HepG2 (cell line): ENCODE measurements around the gene HSD11B1L. TPM values are rescaled to one million over a fixed set of nuclear protein-coding genes. Genes with fewer than 3 reads are reported as not detected.

Source experiments
- BHLHE40 ChIP-seq: IDR thresholded peaks from 2 replicates; pipeline ENCODE4 v1.6.1; 2011; ENCODE audit warnings: low read length, improper control_type of control experiment
- DR1 ChIP-seq: sonication (generic); formaldehyde crosslinking; IDR thresholded peaks from 2 replicates; pipeline ENCODE4 v1.8.0; 2021; ENCODE audit warnings: mild to moderate bottlenecking, missing genetic modification reagents, inconsistent platforms
- EP300 ChIP-seq, 3 experiments: sonication (generic) in 1 of 3; formaldehyde crosslinking in 1 of 3; IDR thresholded peaks; 2 replicates each; pipeline versions ENCODE4 v1.5.1 to v1.6.1; 2011 to 2020; ENCODE audit warnings: low read depth in 2 of 3, low read length in 2 of 3, borderline replicate concordance in 1 of 3, improper control_type of control experiment in 1 of 3, mild to moderate bottlenecking in 1 of 3, missing genetic modification reagents in 1 of 3, moderate library complexity in 1 of 3
- HOXA7 ChIP-seq: sonication (generic); formaldehyde crosslinking; IDR thresholded peaks from 2 replicates; pipeline ENCODE4 v1.8.1; 2022; ENCODE audit warnings: mild to moderate bottlenecking, missing genetic modification reagents, moderate library complexity
- KAT2B ChIP-seq: fragments of 150-350 bp; IDR thresholded peaks from 2 replicates; pipeline ENCODE4 v1.6.1; 2014; ENCODE audit warnings: low read depth, low read length, borderline replicate concordance
- KDM5B ChIP-seq: sonication (generic); formaldehyde crosslinking; IDR thresholded peaks from 2 replicates; pipeline ENCODE4 v1.4.0; 2020; ENCODE audit warnings: missing genetic modification reagents, mild to moderate bottlenecking, borderline replicate concordance
- KMT2A ChIP-seq: sonication (generic); formaldehyde crosslinking; IDR thresholded peaks from 2 replicates; pipeline ENCODE4 v1.4.0; 2020; ENCODE audit warnings: missing genetic modification reagents
- MTF1 ChIP-seq: sonication (generic); formaldehyde crosslinking; IDR thresholded peaks from 2 replicates; pipeline ENCODE4 v1.5.0; 2020; ENCODE audit warnings: missing genetic modification reagents
- NPAS2 ChIP-seq: sonication (generic); formaldehyde crosslinking; IDR thresholded peaks from 2 replicates; pipeline ENCODE4 v1.8.0; 2022; ENCODE audit warnings: mild to moderate bottlenecking, missing genetic modification reagents, borderline replicate concordance
- RAD51 ChIP-seq: fragments of 450-650 bp; IDR thresholded peaks from 2 replicates; pipeline ENCODE4 v1.6.1; 2016; ENCODE audit warnings: borderline replicate concordance
- SATB2 ChIP-seq: sonication (generic); formaldehyde crosslinking; IDR thresholded peaks from 2 replicates; pipeline ENCODE4 v1.5.0; 2020; ENCODE audit warnings: missing genetic modification reagents
- SP4 ChIP-seq: sonication (generic); formaldehyde crosslinking; IDR thresholded peaks from 2 replicates; pipeline ENCODE4 v1.8.1; 2023; ENCODE audit warnings: mild to moderate bottlenecking, missing genetic modification reagents
- ZNF253 ChIP-seq: sonication (generic); formaldehyde crosslinking; IDR thresholded peaks from 2 replicates; pipeline ENCODE4 v1.8.0; 2022; ENCODE audit warnings: mild to moderate bottlenecking, missing genetic modification reagents, borderline replicate concordance
- ZNF343 ChIP-seq: sonication (generic); formaldehyde crosslinking; IDR thresholded peaks from 2 replicates; pipeline ENCODE4 v1.4.0; 2020; ENCODE audit warnings: mild to moderate bottlenecking, missing genetic modification reagents
- ZNF563 ChIP-seq: sonication (generic); formaldehyde crosslinking; IDR thresholded peaks from 2 replicates; pipeline ENCODE4 v1.8.0; 2022; ENCODE audit warnings: mild to moderate bottlenecking, moderate library complexity, missing genetic modification reagents
- polyA plus RNA-seq, 8 experiments: library from polyadenylated mRNA; depleted of rRNA in 3 of 8; stranded (reverse) in 7 of 8; unstranded in 1 of 8; fragments of >200 nt; fragmentation: Illumina TruSeq in 4 of 8; extraction: Trizol in 4 of 8; gene quantifications; 2 replicates each; pipeline versions ENCODE4 v1.2.1 to v1.2.3, GENCODE V29; 2011 to 2016; ENCODE audit warnings: low read depth in 4 of 8, missing spikeins in 1 of 8, mixed read lengths in 1 of 8; ENCODE audit not compliant: insufficient read depth in 1 of 8
- total RNA-seq, 5 experiments: library from RNA; depleted of rRNA; stranded (reverse); fragments of >200 nt; fragmentation: Illumina TruSeq; extraction: Trizol; gene quantifications; 2 replicates each; pipeline ENCODE4 v1.2.3, GENCODE V29; 2016; ENCODE audit warnings: low read depth in 1 of 5
- TF ChIP-seq, protein P1 (sequence below): sonication (generic); formaldehyde crosslinking; IDR thresholded peaks from 2 replicates; pipeline ENCODE4 v1.5.1; 2020; ENCODE audit warnings: mild to moderate bottlenecking, moderate library complexity, missing genetic modification reagents
- TF ChIP-seq, protein P2 (sequence below): sonication (generic); formaldehyde crosslinking; IDR thresholded peaks from 2 replicates; pipeline ENCODE4 v1.8.0; 2023; ENCODE audit warnings: mild to moderate bottlenecking, missing genetic modification reagents
- TF ChIP-seq, protein P3 (sequence below): IDR thresholded peaks from 2 replicates; pipeline ENCODE4 v1.6.1; 2018; ENCODE audit warnings: missing genetic modification reagents, mild to moderate bottlenecking, missing compliant biosample characterization
- TF ChIP-seq, protein P4 (sequence below): sonication (generic); formaldehyde crosslinking; IDR thresholded peaks from 2 replicates; pipeline ENCODE4 v1.8.1; 2023; ENCODE audit warnings: mild to moderate bottlenecking, missing genetic modification reagents
- TF ChIP-seq, protein P5 (sequence below): sonication (generic); formaldehyde crosslinking; IDR thresholded peaks from 2 replicates; pipeline ENCODE4 v1.4.0; 2020; ENCODE audit warnings: missing genetic modification reagents, mild to moderate bottlenecking, borderline replicate concordance

Gene HSD11B1L
- total and polyA plus RNA-seq, 2 of the 13 experiments (the other 11 are each of a cell fraction or from before 2014, with no cell fraction given) = 2.8 to 3.9 TPM

DNA sequence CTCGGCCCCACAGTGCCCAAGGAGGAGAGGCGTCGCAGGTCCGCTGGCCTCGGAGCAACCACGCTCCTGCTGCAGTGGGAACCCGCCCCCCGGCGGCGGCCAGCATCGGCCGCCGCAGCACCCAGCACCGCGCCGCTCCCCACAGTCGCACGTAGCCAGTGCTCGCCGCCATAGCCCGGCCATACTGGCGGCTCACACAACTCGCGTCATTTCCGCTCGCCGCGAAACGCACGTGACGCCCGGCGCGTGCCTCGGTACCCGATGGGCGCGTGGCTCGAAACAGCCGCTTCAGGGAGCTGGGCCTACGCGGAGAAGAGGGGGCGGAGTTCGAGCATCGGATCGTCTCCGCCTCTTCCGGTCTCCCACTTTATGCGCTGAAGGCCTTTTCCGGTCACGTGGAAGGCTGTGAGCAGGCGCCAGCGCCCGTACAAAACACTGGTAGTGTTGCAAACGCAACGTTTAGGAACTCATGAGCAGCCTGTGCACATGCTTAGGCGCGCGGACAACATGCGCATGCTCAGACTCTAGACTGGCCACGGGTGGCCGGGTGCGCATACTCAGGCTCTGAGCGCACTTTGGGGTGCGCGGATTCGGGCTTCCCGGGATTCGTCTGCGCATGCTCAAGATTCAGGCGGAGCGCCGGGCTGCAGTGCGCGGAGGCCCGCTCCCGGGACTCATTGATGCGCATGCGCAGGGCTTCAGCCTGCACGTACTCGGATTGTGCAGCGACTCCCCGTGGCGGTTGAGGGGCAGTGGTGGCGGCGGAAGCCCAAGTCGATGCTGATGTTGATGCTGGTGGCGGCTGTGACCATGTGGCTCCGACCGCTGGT lies 39.3 kb downstream of the HSD11B1L start, which contains the start of the genes CATSPERD and LONP1 (continued):
- TF ChIP-seq SP4 (CRISPR knock-in tag) (peak; percentile 92), RAD51 (peak; percentile 93), MTF1 (CRISPR knock-in tag) (no peak), EP300 (IDR thresholded peaks at IDR 0.05; ENCODE audit: low read depth in 2 of 2, low read length in 2 of 2) (no peak), EP300 (CRISPR knock-in tag; IDR thresholded peaks at IDR 0.05; ENCODE audit: borderline replicate concordance) (peak; percentile 57; the same call in 1 of the 2 replicates), SATB2 (no peak), DR1 (CRISPR knock-in tag) (peak; percentile 94), ZNF343 (CRISPR knock-in tag) (peak; percentile 75; the same call in 1 of the 2 replicates), KAT2B (no peak), HOXA7 (CRISPR knock-in tag) (0 out of 2 replicates have a peak, but pooled peaks have one; percentile 50), KMT2A (CRISPR knock-in tag) (0 out of 2 replicates have a peak, but pooled peaks have one; percentile 47), KDM5B (CRISPR knock-in tag) (peak; percentile 85; the same call in 1 of the 2 replicates), ZNF563 (CRISPR knock-in tag) (peak; percentile 78), NPAS2 (peak; percentile 24; the same call in 1 of the 2 replicates), BHLHE40 (peak; percentile 100), ZNF253 (CRISPR knock-in tag) (no peak)
- TF ChIP-seq, protein P1, sequence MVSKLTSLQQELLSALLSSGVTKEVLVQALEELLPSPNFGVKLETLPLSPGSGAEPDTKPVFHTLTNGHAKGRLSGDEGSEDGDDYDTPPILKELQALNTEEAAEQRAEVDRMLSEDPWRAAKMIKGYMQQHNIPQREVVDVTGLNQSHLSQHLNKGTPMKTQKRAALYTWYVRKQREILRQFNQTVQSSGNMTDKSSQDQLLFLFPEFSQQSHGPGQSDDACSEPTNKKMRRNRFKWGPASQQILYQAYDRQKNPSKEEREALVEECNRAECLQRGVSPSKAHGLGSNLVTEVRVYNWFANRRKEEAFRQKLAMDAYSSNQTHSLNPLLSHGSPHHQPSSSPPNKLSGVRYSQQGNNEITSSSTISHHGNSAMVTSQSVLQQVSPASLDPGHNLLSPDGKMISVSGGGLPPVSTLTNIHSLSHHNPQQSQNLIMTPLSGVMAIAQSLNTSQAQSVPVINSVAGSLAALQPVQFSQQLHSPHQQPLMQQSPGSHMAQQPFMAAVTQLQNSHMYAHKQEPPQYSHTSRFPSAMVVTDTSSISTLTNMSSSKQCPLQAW = peak; percentile 81; the same call in 1 of the 2 replicates
- TF ChIP-seq, protein P2, sequence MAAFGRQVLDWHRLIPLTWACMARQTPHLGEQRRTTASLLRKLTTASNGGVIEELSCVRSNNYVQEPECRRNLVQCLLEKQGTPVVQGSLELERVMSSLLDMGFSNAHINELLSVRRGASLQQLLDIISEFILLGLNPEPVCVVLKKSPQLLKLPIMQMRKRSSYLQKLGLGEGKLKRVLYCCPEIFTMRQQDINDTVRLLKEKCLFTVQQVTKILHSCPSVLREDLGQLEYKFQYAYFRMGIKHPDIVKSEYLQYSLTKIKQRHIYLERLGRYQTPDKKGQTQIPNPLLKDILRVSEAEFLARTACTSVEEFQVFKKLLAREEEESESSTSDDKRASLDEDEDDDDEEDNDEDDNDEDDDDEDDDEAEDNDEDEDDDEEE (CRISPR knock-in tag) = peak; percentile 60; the same call in 1 of the 2 replicates
- TF ChIP-seq, protein P3, sequence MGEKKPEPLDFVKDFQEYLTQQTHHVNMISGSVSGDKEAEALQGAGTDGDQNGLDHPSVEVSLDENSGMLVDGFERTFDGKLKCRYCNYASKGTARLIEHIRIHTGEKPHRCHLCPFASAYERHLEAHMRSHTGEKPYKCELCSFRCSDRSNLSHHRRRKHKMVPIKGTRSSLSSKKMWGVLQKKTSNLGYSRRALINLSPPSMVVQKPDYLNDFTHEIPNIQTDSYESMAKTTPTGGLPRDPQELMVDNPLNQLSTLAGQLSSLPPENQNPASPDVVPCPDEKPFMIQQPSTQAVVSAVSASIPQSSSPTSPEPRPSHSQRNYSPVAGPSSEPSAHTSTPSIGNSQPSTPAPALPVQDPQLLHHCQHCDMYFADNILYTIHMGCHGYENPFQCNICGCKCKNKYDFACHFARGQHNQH (CRISPR knock-in tag) = peak; percentile 90
- TF ChIP-seq, protein P4, sequence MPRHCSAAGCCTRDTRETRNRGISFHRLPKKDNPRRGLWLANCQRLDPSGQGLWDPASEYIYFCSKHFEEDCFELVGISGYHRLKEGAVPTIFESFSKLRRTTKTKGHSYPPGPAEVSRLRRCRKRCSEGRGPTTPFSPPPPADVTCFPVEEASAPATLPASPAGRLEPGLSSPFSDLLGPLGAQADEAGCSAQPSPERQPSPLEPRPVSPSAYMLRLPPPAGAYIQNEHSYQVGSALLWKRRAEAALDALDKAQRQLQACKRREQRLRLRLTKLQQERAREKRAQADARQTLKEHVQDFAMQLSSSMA (CRISPR knock-in tag) = peak; percentile 68; the same call in 1 of the 2 replicates
- TF ChIP-seq, protein P5, sequence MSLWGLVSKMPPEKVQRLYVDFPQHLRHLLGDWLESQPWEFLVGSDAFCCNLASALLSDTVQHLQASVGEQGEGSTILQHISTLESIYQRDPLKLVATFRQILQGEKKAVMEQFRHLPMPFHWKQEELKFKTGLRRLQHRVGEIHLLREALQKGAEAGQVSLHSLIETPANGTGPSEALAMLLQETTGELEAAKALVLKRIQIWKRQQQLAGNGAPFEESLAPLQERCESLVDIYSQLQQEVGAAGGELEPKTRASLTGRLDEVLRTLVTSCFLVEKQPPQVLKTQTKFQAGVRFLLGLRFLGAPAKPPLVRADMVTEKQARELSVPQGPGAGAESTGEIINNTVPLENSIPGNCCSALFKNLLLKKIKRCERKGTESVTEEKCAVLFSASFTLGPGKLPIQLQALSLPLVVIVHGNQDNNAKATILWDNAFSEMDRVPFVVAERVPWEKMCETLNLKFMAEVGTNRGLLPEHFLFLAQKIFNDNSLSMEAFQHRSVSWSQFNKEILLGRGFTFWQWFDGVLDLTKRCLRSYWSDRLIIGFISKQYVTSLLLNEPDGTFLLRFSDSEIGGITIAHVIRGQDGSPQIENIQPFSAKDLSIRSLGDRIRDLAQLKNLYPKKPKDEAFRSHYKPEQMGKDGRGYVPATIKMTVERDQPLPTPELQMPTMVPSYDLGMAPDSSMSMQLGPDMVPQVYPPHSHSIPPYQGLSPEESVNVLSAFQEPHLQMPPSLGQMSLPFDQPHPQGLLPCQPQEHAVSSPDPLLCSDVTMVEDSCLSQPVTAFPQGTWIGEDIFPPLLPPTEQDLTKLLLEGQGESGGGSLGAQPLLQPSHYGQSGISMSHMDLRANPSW = peak; percentile 81; the same call in 1 of the 2 replicates
